ENCODE data around the gene DHRS1. TPM values are rescaled to one million over a fixed set of nuclear protein-coding genes. Genes with fewer than 3 reads are reported as not detected.

DHRS1 gene
- total RNA-seq, 1 experiment from 2014 or later, result 8.9 TPM

DNA sequence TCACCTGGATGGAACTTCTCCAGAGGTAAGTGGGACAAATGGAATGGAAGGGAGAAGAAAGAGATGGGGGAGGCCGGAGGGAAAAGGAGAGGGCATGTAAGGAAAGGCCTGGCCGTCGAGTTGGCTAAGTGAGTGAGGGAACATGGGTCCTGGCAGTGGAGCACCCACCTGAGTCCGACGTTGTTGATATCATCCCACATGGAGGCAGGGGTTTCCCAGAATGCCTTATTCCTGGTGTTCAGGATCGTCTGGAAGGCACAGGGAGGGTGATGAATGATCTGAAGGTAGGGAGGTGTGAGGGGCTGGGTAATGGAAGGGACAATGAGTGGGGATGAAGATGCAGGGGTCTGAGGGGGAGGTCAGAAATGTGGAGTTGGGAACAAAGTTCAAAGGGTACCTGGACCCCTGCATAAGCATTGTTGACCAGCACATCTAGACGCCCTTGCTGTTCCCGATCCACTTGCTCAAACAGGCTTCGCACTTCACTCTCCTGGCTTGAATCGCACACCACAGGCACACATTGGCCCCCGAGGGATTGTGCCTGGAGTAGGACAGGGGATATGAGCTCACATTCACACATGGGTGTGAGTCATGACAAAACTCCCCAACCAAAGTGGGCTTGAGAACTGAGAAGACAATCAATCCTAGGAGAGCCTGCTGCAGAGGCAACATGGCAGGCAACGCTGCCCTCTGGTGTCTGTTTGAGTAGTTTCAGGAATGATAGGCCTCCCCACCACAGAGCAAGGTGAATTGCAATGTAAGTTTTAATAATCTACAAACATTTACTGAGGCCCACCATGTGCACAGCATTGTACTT is 3.0 kb downstream of the DHRS1 start:
- POLR2A ChIA-PET, result no interaction called here
- H3K27me3 ChIP-seq (ENCODE audit: control insufficient read depth, insufficient read depth, low read length), result no peaks in the 10 kb centered on the region
- ATAC-seq (peak; percentile 68), DNase-seq (ENCODE audit: low read depth, low spot score) (peak; percentile 61)
- H3K4me3 ChIP-seq (ENCODE audit: low read depth in 2 of 2, low read length in 2 of 2), result no peak overlapping the region
- H3K9me3 ChIP-seq (ENCODE audit: control insufficient read depth, insufficient read depth, low read depth, low read length), result no peaks in the 10 kb centered on the region
- peaks cover 7% of the 10 kb centered on the region; the same call in 1 of the 2 replicates for H3K36me3 ChIP-seq (ENCODE audit: control insufficient read depth, insufficient read depth, low read length)
- intact Hi-C loops (cut with micrococcal nuclease; ENCODE audit: unreplicated experiment), result loop anchor here (1.0 kb wide), 1 partner anchor 53 kb away; no protein-coding TSS in a partner anchor
- in situ Hi-C loops (cut with HindIII; ENCODE audit: low pct_unique_long_range_greater_than_20kb, low sequenced_read_pairs), result no loop called here
- no peak overlapping the region for H3K27ac ChIP-seq (ENCODE audit: low read length)
- no TSS peak for BruUV-seq (replicated peaks)
- peaks cover 7% of the 10 kb centered on the region; the same call in 1 of the 2 replicates for H3K4me1 ChIP-seq (ENCODE audit: control insufficient read depth, insufficient read depth, low read length)
- CTCF ChIA-PET, result interaction anchor here (0.7 to 1.9 kb wide), 2 partner anchors 30 to 54 kb away, joined by 3 to 8 read pairs; partner anchors contain the start of gene TINF2
- no peak for TF ChIP-seq SIN3A (IDR thresholded peaks at IDR 0.05; ENCODE audit: borderline replicate concordance, insufficient read depth, low read depth, low read length)
- TF ChIP-seq, protein P1, sequence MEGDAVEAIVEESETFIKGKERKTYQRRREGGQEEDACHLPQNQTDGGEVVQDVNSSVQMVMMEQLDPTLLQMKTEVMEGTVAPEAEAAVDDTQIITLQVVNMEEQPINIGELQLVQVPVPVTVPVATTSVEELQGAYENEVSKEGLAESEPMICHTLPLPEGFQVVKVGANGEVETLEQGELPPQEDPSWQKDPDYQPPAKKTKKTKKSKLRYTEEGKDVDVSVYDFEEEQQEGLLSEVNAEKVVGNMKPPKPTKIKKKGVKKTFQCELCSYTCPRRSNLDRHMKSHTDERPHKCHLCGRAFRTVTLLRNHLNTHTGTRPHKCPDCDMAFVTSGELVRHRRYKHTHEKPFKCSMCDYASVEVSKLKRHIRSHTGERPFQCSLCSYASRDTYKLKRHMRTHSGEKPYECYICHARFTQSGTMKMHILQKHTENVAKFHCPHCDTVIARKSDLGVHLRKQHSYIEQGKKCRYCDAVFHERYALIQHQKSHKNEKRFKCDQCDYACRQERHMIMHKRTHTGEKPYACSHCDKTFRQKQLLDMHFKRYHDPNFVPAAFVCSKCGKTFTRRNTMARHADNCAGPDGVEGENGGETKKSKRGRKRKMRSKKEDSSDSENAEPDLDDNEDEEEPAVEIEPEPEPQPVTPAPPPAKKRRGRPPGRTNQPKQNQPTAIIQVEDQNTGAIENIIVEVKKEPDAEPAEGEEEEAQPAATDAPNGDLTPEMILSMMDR (IDR thresholded peaks at IDR 0.05), result peak; percentile 69
- no peak for TF ChIP-seq POLR2AphosphoS5 (IDR thresholded peaks at IDR 0.05; ENCODE audit: low read depth, low read length)
- TF ChIP-seq TCF7L2 (IDR thresholded peaks at IDR 0.05; ENCODE audit: low read depth, low read length), result no peak
- TF ChIP-seq, protein P2, sequence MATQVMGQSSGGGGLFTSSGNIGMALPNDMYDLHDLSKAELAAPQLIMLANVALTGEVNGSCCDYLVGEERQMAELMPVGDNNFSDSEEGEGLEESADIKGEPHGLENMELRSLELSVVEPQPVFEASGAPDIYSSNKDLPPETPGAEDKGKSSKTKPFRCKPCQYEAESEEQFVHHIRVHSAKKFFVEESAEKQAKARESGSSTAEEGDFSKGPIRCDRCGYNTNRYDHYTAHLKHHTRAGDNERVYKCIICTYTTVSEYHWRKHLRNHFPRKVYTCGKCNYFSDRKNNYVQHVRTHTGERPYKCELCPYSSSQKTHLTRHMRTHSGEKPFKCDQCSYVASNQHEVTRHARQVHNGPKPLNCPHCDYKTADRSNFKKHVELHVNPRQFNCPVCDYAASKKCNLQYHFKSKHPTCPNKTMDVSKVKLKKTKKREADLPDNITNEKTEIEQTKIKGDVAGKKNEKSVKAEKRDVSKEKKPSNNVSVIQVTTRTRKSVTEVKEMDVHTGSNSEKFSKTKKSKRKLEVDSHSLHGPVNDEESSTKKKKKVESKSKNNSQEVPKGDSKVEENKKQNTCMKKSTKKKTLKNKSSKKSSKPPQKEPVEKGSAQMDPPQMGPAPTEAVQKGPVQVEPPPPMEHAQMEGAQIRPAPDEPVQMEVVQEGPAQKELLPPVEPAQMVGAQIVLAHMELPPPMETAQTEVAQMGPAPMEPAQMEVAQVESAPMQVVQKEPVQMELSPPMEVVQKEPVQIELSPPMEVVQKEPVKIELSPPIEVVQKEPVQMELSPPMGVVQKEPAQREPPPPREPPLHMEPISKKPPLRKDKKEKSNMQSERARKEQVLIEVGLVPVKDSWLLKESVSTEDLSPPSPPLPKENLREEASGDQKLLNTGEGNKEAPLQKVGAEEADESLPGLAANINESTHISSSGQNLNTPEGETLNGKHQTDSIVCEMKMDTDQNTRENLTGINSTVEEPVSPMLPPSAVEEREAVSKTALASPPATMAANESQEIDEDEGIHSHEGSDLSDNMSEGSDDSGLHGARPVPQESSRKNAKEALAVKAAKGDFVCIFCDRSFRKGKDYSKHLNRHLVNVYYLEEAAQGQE (IDR thresholded peaks at IDR 0.05; ENCODE audit: insufficient read depth in 1 of 2, low read depth in 2 of 2, low read length in 1 of 2), result no peak

GRCh38 chr14:24293525-24293924 is 6.1 kb downstream of the DHRS1 start:
- Histone ChIP-seq H3K4me3 (ENCODE audit: low read depth in 2 of 2, low read length in 2 of 2) (no peak overlapping the region), H3K27me3 (ENCODE audit: control insufficient read depth, insufficient read depth, low read length) (no peaks in the 10 kb centered on the region), H3K4me1 (ENCODE audit: control insufficient read depth, insufficient read depth, low read length) (no peaks in the 10 kb centered on the region), H3K27ac (ENCODE audit: low read length) (no peak overlapping the region), H3K9me3 (ENCODE audit: control insufficient read depth, insufficient read depth, low read depth, low read length) (no peaks in the 10 kb centered on the region), H3K36me3 (ENCODE audit: control insufficient read depth, insufficient read depth, low read length) (no peaks in the 10 kb centered on the region)
- in situ Hi-C loops (cut with HindIII; ENCODE audit: low pct_unique_long_range_greater_than_20kb, low sequenced_read_pairs) (no loop called here), intact Hi-C loops (cut with micrococcal nuclease; ENCODE audit: unreplicated experiment) (no loop called here)
- POLR2A ChIA-PET, result no interaction called here
- no peak for TF ChIP-seq TCF7L2 (IDR thresholded peaks at IDR 0.05; ENCODE audit: low read depth, low read length)
- TF ChIP-seq, protein P2 (IDR thresholded peaks at IDR 0.05; ENCODE audit: insufficient read depth in 1 of 2, low read depth in 2 of 2, low read length in 1 of 2), result no peak
- TF ChIP-seq SIN3A (IDR thresholded peaks at IDR 0.05; ENCODE audit: borderline replicate concordance, insufficient read depth, low read depth, low read length), result no peak
- TF ChIP-seq POLR2AphosphoS5 (IDR thresholded peaks at IDR 0.05; ENCODE audit: low read depth, low read length), result no peak
- TF ChIP-seq, protein P1 (IDR thresholded peaks at IDR 0.05), result no peak
- BruUV-seq (replicated peaks), result no TSS peak
- CTCF ChIA-PET, result no interaction called here
- DNase-seq (ENCODE audit: low read depth, low spot score), result no peak
- ATAC-seq, result no peak

All from Panc1 (cell line).